Neural cell (in vitro differentiated cells): ENCODE measurements around the gene ZNF688. TPM values are rescaled to one million over a fixed set of nuclear protein-coding genes. Genes with fewer than 3 reads are reported as not detected.
A peak's percentile ranks its signal among the peaks of the same experiment; 100 is the strongest.

Experiments used
- H2AFZ ChIP-seq: fragments of 200-600, 300-800 bp; sonication (generic), shearing (Covaris generic); 2 replicates; pipeline ENCODE4 v1.6.0; 2014; ENCODE audit warnings: low read depth, mild to moderate bottlenecking, antibody characterized with exemption, low read length, moderate library complexity
- H3F3A ChIP-seq: fragments of 200-600 bp; shearing (Covaris generic); 2 replicates; pipeline ENCODE4 v1.6.1; 2016; ENCODE audit warnings: mild to moderate bottlenecking, moderate library complexity, mixed read lengths, antibody characterized with exemption, low read length; ENCODE audit not compliant: insufficient read depth, poor library complexity, severe bottlenecking
- H3K27ac ChIP-seq: fragments of 200-600, 300-800 bp; sonication (generic), shearing (Covaris generic); 2 replicates; pipeline ENCODE4 v1.5.1; 2014; ENCODE audit warnings: mild to moderate bottlenecking, low read length, moderate library complexity
- H3K27me3 ChIP-seq: fragments of 300-800, 200-600 bp; sonication (generic), shearing (Covaris generic); 2 replicates; pipeline ENCODE4 v1.6.0; 2014; ENCODE audit warnings: mild to moderate bottlenecking, low read depth, low read length, moderate library complexity; ENCODE audit not compliant: insufficient read depth
- H3K36me3 ChIP-seq: fragments of 300-800, 200-600 bp; sonication (generic), shearing (Covaris generic); 2 replicates; pipeline ENCODE4 v1.5.1; 2014; ENCODE audit warnings: mild to moderate bottlenecking, antibody characterized with exemption, low read length, moderate library complexity; ENCODE audit not compliant: insufficient read depth
- H3K4me2 ChIP-seq: fragments of 300-800, 200-600 bp; sonication (generic), shearing (Covaris generic); 2 replicates; pipeline ENCODE4 v1.6.0; 2014; ENCODE audit warnings: mild to moderate bottlenecking, low read length
- H3K4me3 ChIP-seq: fragments of 300-800, 200-600 bp; sonication (generic), shearing (Covaris generic); 2 replicates; pipeline ENCODE4 v1.5.1; 2014; ENCODE audit warnings: mild to moderate bottlenecking, low read length, moderate library complexity
- H3K79me2 ChIP-seq: fragments of 200-600 bp; shearing (Covaris generic); replicated peaks from 2 replicates; pipeline ENCODE4 v1.6.0; 2014; ENCODE audit warnings: mild to moderate bottlenecking, low read length, moderate library complexity; ENCODE audit not compliant: insufficient read depth
- H3K9ac ChIP-seq: fragments of 300-800, 200-600 bp; sonication (generic), shearing (Covaris generic); 2 replicates; pipeline ENCODE4 v1.6.1; 2016; ENCODE audit warnings: mild to moderate bottlenecking, low read length, mixed read lengths
- H3K9me2 ChIP-seq: fragments of 200-600 bp; shearing (Covaris generic); 2 replicates; pipeline ENCODE4 v1.6.1; 2016; ENCODE audit warnings: mild to moderate bottlenecking, low read length, mixed read lengths; ENCODE audit not compliant: insufficient read depth
- H3K9me3 ChIP-seq: fragments of 200-600, 300-800 bp; sonication (generic), shearing (Covaris generic); 2 replicates; pipeline ENCODE4 v1.6.1; 2016; ENCODE audit warnings: mild to moderate bottlenecking, mixed run types, low read length, moderate library complexity, mixed read lengths
- H4K20me1 ChIP-seq: fragments of 200-600 bp; shearing (Covaris generic); 2 replicates; pipeline ENCODE4 v1.6.1; 2016; ENCODE audit warnings: mild to moderate bottlenecking, mixed run types; ENCODE audit not compliant: insufficient read depth
- CTCF ChIP-seq: fragments of 450-650 bp; IDR thresholded peaks from 2 replicates; pipeline ENCODE4 v1.5.1; 2014; ENCODE audit warnings: antibody characterized with exemption, mild to moderate bottlenecking, moderate library complexity; ENCODE audit not compliant: poor library complexity, severe bottlenecking
- EP300 ChIP-seq: fragments of 450-650 bp; conservative IDR thresholded peaks from 2 replicates; pipeline ENCODE4 v1.6.1; 2014; ENCODE audit warnings: antibody characterized with exemption, mild to moderate bottlenecking, moderate library complexity; ENCODE audit not compliant: poor library complexity, severe bottlenecking
- EZH2 ChIP-seq: fragments of 200-600, 300-800 bp; shearing (Covaris generic), sonication (generic); IDR thresholded peaks from 2 replicates; pipeline ENCODE4 v1.6.1; 2014; ENCODE audit warnings: antibody characterized with exemption, low read length, borderline replicate concordance, mild to moderate bottlenecking; ENCODE audit not compliant: insufficient read depth, poor library complexity, severe bottlenecking
- MXI1 ChIP-seq: fragments of 450-650 bp; conservative IDR thresholded peaks from 2 replicates; pipeline ENCODE4 v1.6.1; 2014; ENCODE audit warnings: antibody characterized with exemption, mild to moderate bottlenecking; ENCODE audit not compliant: poor library complexity, severe bottlenecking
- POLR2AphosphoS5 ChIP-seq: IDR thresholded peaks from 2 replicates; pipeline ENCODE4 v1.6.1; 2012
- RAD21 ChIP-seq: fragments of 450-650 bp; conservative IDR thresholded peaks from 2 replicates; pipeline ENCODE4 v1.6.1; 2014; ENCODE audit warnings: antibody characterized with exemption, mild to moderate bottlenecking, moderate library complexity
- REST ChIP-seq: IDR thresholded peaks from 2 replicates; pipeline ENCODE4 v1.6.1; 2012; ENCODE audit warnings: borderline replicate concordance
- SMC3 ChIP-seq: fragments of 450-650 bp; conservative IDR thresholded peaks from 2 replicates; pipeline ENCODE4 v1.6.1; 2014; ENCODE audit warnings: antibody characterized with exemption, mild to moderate bottlenecking, moderate library complexity; ENCODE audit not compliant: poor library complexity
- TAF1 ChIP-seq: IDR thresholded peaks from 2 replicates; pipeline ENCODE4 v1.6.1; 2012; ENCODE audit warnings: low read depth
- polyA minus RNA-seq: library from RNA; depleted of rRNA, polyadenylated mRNA; stranded (reverse); fragments of >200 nt; gene quantifications from 2 replicates; pipeline ENCODE4 v1.2.3, GENCODE V29; 2014
- polyA plus RNA-seq: library from polyadenylated mRNA; depleted of rRNA; stranded (reverse); fragments of >200 nt; gene quantifications from 2 replicates; pipeline ENCODE4 v1.2.3, GENCODE V29; 2014

The ZNF688 gene
- polyA plus RNA-seq (26.9 and 28.4 TPM in 2 replicates), polyA minus RNA-seq (12.4 and 13.8 TPM in 2 replicates)

GRCh38 chr16:30571445-30572322, at the start of gene ZNF688:
Gene ZNF688, minus strand, starts transcription at chr16:30571714. Its CDS starts 85 bp downstream, at chr16:30571629.
- no peaks in the 10 kb centered on the region for H3K27me3 ChIP-seq
- peak within 1 kb of the TSS; percentile 96 for H3K4me2 ChIP-seq
- peak within 1 kb of the TSS; percentile 98 for H3K27ac ChIP-seq
- H4K20me1 ChIP-seq: no peaks in the 10 kb centered on the region
- H3K9me3 ChIP-seq: no peaks in the 10 kb centered on the region
- no peaks in the 10 kb centered on the region for H3K36me3 ChIP-seq
- peak within 1 kb of the TSS; percentile 79 for H3K4me3 ChIP-seq
- peaks cover 7% of the 10 kb centered on the region for H3F3A ChIP-seq
- H3K79me2 ChIP-seq: no peaks in the 10 kb centered on the region
- peak within 1 kb of the TSS; percentile 68 for H2AFZ ChIP-seq
- peak within 1 kb of the TSS; percentile 96 for H3K9ac ChIP-seq
- no peaks in the 10 kb centered on the region for H3K9me2 ChIP-seq
- peak; percentile 37 for TF ChIP-seq RAD21
- TF ChIP-seq REST: peak; percentile 34
- peak; percentile 28 for TF ChIP-seq POLR2AphosphoS5
- TF ChIP-seq TAF1: peak; percentile 71
- TF ChIP-seq MXI1: peak; percentile 99
- TF ChIP-seq SMC3: peak; percentile 49
- TF ChIP-seq CTCF: no peak
- TF ChIP-seq EP300: peak; percentile 54
- TF ChIP-seq EZH2: no peak

- Histone ChIP-seq H3K27me3 (no peaks in the 10 kb centered on the region), H3K27ac (no peak overlapping the region), H4K20me1 (no peaks in the 10 kb centered on the region), H3K9ac (no peak overlapping the region), H3K4me3 (no peak overlapping the region), H3K79me2 (no peaks in the 10 kb centered on the region), H3K9me2 (no peaks in the 10 kb centered on the region), H2AFZ (no peak overlapping the region), H3K4me2 (no peak overlapping the region), H3K36me3 (no peaks in the 10 kb centered on the region), H3K9me3 (no peaks in the 10 kb centered on the region), H3F3A (no peaks in the 10 kb centered on the region)
- TF ChIP-seq TAF1 (no peak), RAD21 (no peak), CTCF (no peak), EP300 (no peak), REST (no peak), EZH2 (no peak), POLR2AphosphoS5 (no peak), MXI1 (no peak), SMC3 (no peak)
These were observed 48.7 kb upstream of the ZNF688 start for GRCh38 chr16:30620169-30620568.
